T-helper 2 cell treated with Interferon-gamma antibody and Interleukin-4, amounts not matched to agents 5 μg/mL and 100 μg/mL, for 36 hours (primary cell): ENCODE results near the gene LZTS2.

Experiments
- DNase-seq: peaks from one replicate; pipeline ENCODE4 v3.0.0; 2021; ENCODE audit warnings: low spot score
- H3K27ac Mint-ChIP-seq: one replicate; pipeline ENCODE4 v1.8.0; 2021; ENCODE audit warnings: mild to moderate bottlenecking, mixed read lengths
- H3K27me3 Mint-ChIP-seq: one replicate; pipeline ENCODE4 v1.8.0; 2021; ENCODE audit warnings: low read depth, mixed read lengths
- H3K36me3 Mint-ChIP-seq: one replicate; pipeline ENCODE4 v1.8.0; 2021; ENCODE audit warnings: low read depth, mixed read lengths
- H3K4me1 Mint-ChIP-seq: one replicate; pipeline ENCODE4 v1.8.0; 2021; ENCODE audit warnings: low read depth, mixed read lengths
- H3K4me3 Mint-ChIP-seq: one replicate; pipeline ENCODE4 v1.8.0; 2022; ENCODE audit warnings: mild to moderate bottlenecking, moderate library complexity, mixed read lengths
- H3K9me3 Mint-ChIP-seq: one replicate; pipeline ENCODE4 v1.8.0; 2021; ENCODE audit warnings: mixed read lengths

LZTS2 gene

GRCh38 chr10:100998991-100999741 is 442 bp upstream of the LZTS2 start:
- Mint-ChIP-seq H3K9me3 (no peaks in the 10 kb centered on the region), H3K4me1 (peaks cover 15% of the 10 kb centered on the region), H3K27me3 (peaks cover 2% of the 10 kb centered on the region), H3K27ac (peak overlapping the region; percentile 85), H3K36me3 (peaks cover 5% of the 10 kb centered on the region), H3K4me3 (peak overlapping the region; percentile 84)
- DNase-seq = peak; percentile 80

- no peak for DNase-seq
- peaks cover 2% of the 10 kb centered on the region for H3K27me3 Mint-ChIP-seq
- H3K4me1 Mint-ChIP-seq = peaks cover 15% of the 10 kb centered on the region
- no peak overlapping the region for H3K27ac Mint-ChIP-seq
- peak overlapping the region; percentile 73 for H3K4me3 Mint-ChIP-seq
- H3K36me3 Mint-ChIP-seq = no peaks in the 10 kb centered on the region
- no peaks in the 10 kb centered on the region for H3K9me3 Mint-ChIP-seq
Observed at GRCh38 chr10:101000127-101000914, 713 bp downstream of the LZTS2 start.

GRCh38 chr10:101000915-101001658 is 1.5 kb downstream of the LZTS2 start:
- H3K36me3 Mint-ChIP-seq = no peaks in the 10 kb centered on the region
- H3K27ac Mint-ChIP-seq = peak overlapping the region; percentile 52
- peak overlapping the region; percentile 69 for H3K4me3 Mint-ChIP-seq
- peaks cover 2% of the 10 kb centered on the region for H3K27me3 Mint-ChIP-seq
- H3K4me1 Mint-ChIP-seq = peaks cover 15% of the 10 kb centered on the region
- H3K9me3 Mint-ChIP-seq = no peaks in the 10 kb centered on the region
- no peak for DNase-seq

- H3K4me1 Mint-ChIP-seq = peaks cover 11% of the 10 kb centered on the region
- DNase-seq = no peak
- H3K27ac Mint-ChIP-seq = no peak overlapping the region
- H3K27me3 Mint-ChIP-seq = peaks cover 2% of the 10 kb centered on the region
- no peaks in the 10 kb centered on the region for H3K9me3 Mint-ChIP-seq
- H3K36me3 Mint-ChIP-seq = no peaks in the 10 kb centered on the region
- no peak overlapping the region for H3K4me3 Mint-ChIP-seq
Observed at GRCh38 chr10:101001659-101002035, 2.0 kb downstream of the LZTS2 start.

GRCh38 chr10:101002456-101002855 is 2.8 kb downstream of the LZTS2 start:
- no peaks in the 10 kb centered on the region for H3K9me3 Mint-ChIP-seq
- peaks cover 2% of the 10 kb centered on the region for H3K27me3 Mint-ChIP-seq
- no peak overlapping the region for H3K4me3 Mint-ChIP-seq
- no peak for DNase-seq
- H3K36me3 Mint-ChIP-seq = no peaks in the 10 kb centered on the region
- peaks cover 11% of the 10 kb centered on the region for H3K4me1 Mint-ChIP-seq
- no peak overlapping the region for H3K27ac Mint-ChIP-seq

- no peaks in the 10 kb centered on the region for H3K9me3 Mint-ChIP-seq
- peaks cover 2% of the 10 kb centered on the region for H3K27me3 Mint-ChIP-seq
- no peak overlapping the region for H3K27ac Mint-ChIP-seq
- H3K4me1 Mint-ChIP-seq = peaks cover 4% of the 10 kb centered on the region
- no peak overlapping the region for H3K4me3 Mint-ChIP-seq
- no peak for DNase-seq
- H3K36me3 Mint-ChIP-seq = no peaks in the 10 kb centered on the region
Observed at GRCh38 chr10:101003639-101004206, 4.1 kb downstream of the LZTS2 start.

- DNase-seq = no peak
- Mint-ChIP-seq H3K36me3 (no peaks in the 10 kb centered on the region), H3K27ac (no peak overlapping the region), H3K4me1 (peaks cover 3% of the 10 kb centered on the region), H3K27me3 (peaks cover 2% of the 10 kb centered on the region), H3K9me3 (no peaks in the 10 kb centered on the region), H3K4me3 (no peak overlapping the region)
Observed at GRCh38 chr10:101005361-101005760, 5.8 kb downstream of the LZTS2 start.

GRCh38 chr10:101005869-101006567 is 6.4 kb downstream of the LZTS2 start:
- H3K27me3 Mint-ChIP-seq = peaks cover 1% of the 10 kb centered on the region
- H3K36me3 Mint-ChIP-seq = no peaks in the 10 kb centered on the region
- H3K4me3 Mint-ChIP-seq = no peak overlapping the region
- no peak for DNase-seq
- no peaks in the 10 kb centered on the region for H3K9me3 Mint-ChIP-seq
- H3K27ac Mint-ChIP-seq = no peak overlapping the region
- peaks cover 2% of the 10 kb centered on the region for H3K4me1 Mint-ChIP-seq

GRCh38 chr10:101006593-101007098 is 7.0 kb downstream of the LZTS2 start:
- H3K27me3 Mint-ChIP-seq = no peaks in the 10 kb centered on the region
- no peaks in the 10 kb centered on the region for H3K36me3 Mint-ChIP-seq
- DNase-seq = no peak
- no peaks in the 10 kb centered on the region for H3K9me3 Mint-ChIP-seq
- H3K4me3 Mint-ChIP-seq = no peak overlapping the region
- H3K4me1 Mint-ChIP-seq = no peaks in the 10 kb centered on the region
- H3K27ac Mint-ChIP-seq = no peak overlapping the region

GRCh38 chr10:101007099-101007711 is 7.6 kb downstream of the LZTS2 start:
- DNase-seq = no peak
- H3K36me3 Mint-ChIP-seq = no peaks in the 10 kb centered on the region
- H3K4me3 Mint-ChIP-seq = no peak overlapping the region
- no peaks in the 10 kb centered on the region for H3K9me3 Mint-ChIP-seq
- no peak overlapping the region for H3K27ac Mint-ChIP-seq
- H3K27me3 Mint-ChIP-seq = no peaks in the 10 kb centered on the region
- H3K4me1 Mint-ChIP-seq = no peaks in the 10 kb centered on the region

- Mint-ChIP-seq H3K9me3 (no peaks in the 10 kb centered on the region), H3K36me3 (no peaks in the 10 kb centered on the region), H3K27ac (no peak overlapping the region), H3K4me3 (no peak overlapping the region), H3K4me1 (peaks cover 5% of the 10 kb centered on the region), H3K27me3 (no peaks in the 10 kb centered on the region)
- no peak for DNase-seq
Observed at GRCh38 chr10:101007915-101008822, 8.6 kb downstream of the LZTS2 start.

- no peak overlapping the region for H3K27ac Mint-ChIP-seq
- H3K9me3 Mint-ChIP-seq = no peaks in the 10 kb centered on the region
- H3K36me3 Mint-ChIP-seq = no peaks in the 10 kb centered on the region
- no peak overlapping the region for H3K4me3 Mint-ChIP-seq
- peaks cover 7% of the 10 kb centered on the region for H3K4me1 Mint-ChIP-seq
- no peaks in the 10 kb centered on the region for H3K27me3 Mint-ChIP-seq
- no peak for DNase-seq
Observed at GRCh38 chr10:101008823-101009423, 9.3 kb downstream of the LZTS2 start.
